ENCODE data around the gene CCDC116. TPM values are rescaled to one million over a fixed set of nuclear protein-coding genes. Genes with fewer than 3 reads are reported as not detected.
"Not testable (repeated sequence)": the region's sequence is repeated elsewhere in the genome, so short reads cannot be mapped to it uniquely, and the experiment has no call there.

The CCDC116 gene
- total RNA-seq, 6 donors from 2014 or later = 0.26 to 4.2 (median 0.97) TPM; not detected in 2

- 83 to 90% methylated on average over 9 to 15 of the region's 15 CpGs for WGBS, 2 donors
Observed at GRCh38 chr22:21635771-21636510, 3.4 kb downstream of the CCDC116 start.

GRCh38 chr22:21636629-21637218 lies 4.2 kb downstream of the CCDC116 start:
- no peaks in the 10 kb centered on the region for H3K36me3 ChIP-seq
- WGBS, 2 donors = 92 to 93% methylated on average over 17 of the region's 17 CpGs
- H3K4me3 ChIP-seq = no peak overlapping the region
- TF ChIP-seq POLR2AphosphoS5 (IDR thresholded peaks at IDR 0.05) = no peak
- no peak for TF ChIP-seq EP300 (IDR thresholded peaks at IDR 0.05)
- no peak for TF ChIP-seq POLR2A (IDR thresholded peaks at IDR 0.05)
- TF ChIP-seq CTCF (IDR thresholded peaks at IDR 0.05) = no peak
- no peak overlapping the region for H3K27ac ChIP-seq
- DNase-seq (no peak), ATAC-seq (ENCODE audit: low FRiP score in 2 of 2) (no peak)
- H3K4me1 ChIP-seq = peaks cover 6 to 9% (median 7%) of the 10 kb centered on the region in 4 donors
- no peaks in the 10 kb centered on the region for H3K9me3 ChIP-seq
- no peaks in the 10 kb centered on the region for H3K27me3 ChIP-seq

More at GRCh38 chr22:21635771-21636510, 3.4 kb downstream of the CCDC116 start:
- no peaks in the 10 kb centered on the region for H3K9me3 ChIP-seq
- H3K27me3 ChIP-seq = no peaks in the 10 kb centered on the region
- ATAC-seq (ENCODE audit: low FRiP score in 2 of 2) = no peak
- H3K27ac ChIP-seq = no peak overlapping the region
- no peaks in the 10 kb centered on the region for H3K36me3 ChIP-seq
- TF ChIP-seq EP300 (IDR thresholded peaks at IDR 0.05) (no peak), POLR2AphosphoS5 (IDR thresholded peaks at IDR 0.05) (no peak), POLR2A (IDR thresholded peaks at IDR 0.05) (no peak), CTCF (IDR thresholded peaks at IDR 0.05) (no peak)
- peaks cover 0 to 2% (median under 1%) of the 10 kb centered on the region in 4 donors for H3K4me1 ChIP-seq
- no peak overlapping the region for H3K4me3 ChIP-seq
- DNase-seq = no peak

GRCh38 chr22:21637450-21637849 lies 4.9 kb downstream of the CCDC116 start:
- not testable (repeated sequence) for DNase-seq; H3K9me3 ChIP-seq; H3K27ac ChIP-seq; H3K4me3 ChIP-seq; ATAC-seq (ENCODE audit: low FRiP score in 2 of 2); H3K27me3 ChIP-seq; H3K36me3 ChIP-seq
- peaks cover 6 to 12% (median 7%) of the 10 kb centered on the region in 4 donors for H3K4me1 ChIP-seq
- WGBS, 2 donors = 94 to 98% methylated on average over 2 of the region's 2 CpGs

GRCh38 chr22:21639359-21639758 lies 6.8 kb downstream of the CCDC116 start:
- H3K4me3 ChIP-seq = no peak overlapping the region
- no peak for TF ChIP-seq EP300 (IDR thresholded peaks at IDR 0.05)
- TF ChIP-seq POLR2A (IDR thresholded peaks at IDR 0.05) = no peak
- TF ChIP-seq CTCF (IDR thresholded peaks at IDR 0.05) = no peak
- no peak for TF ChIP-seq POLR2AphosphoS5 (IDR thresholded peaks at IDR 0.05)
- peaks cover 16 to 27% (median 20%) of the 10 kb centered on the region in 4 donors for H3K4me1 ChIP-seq
- ATAC-seq (ENCODE audit: low FRiP score in 2 of 2) (no peak), DNase-seq (no peak)
- no peaks in the 10 kb centered on the region for H3K9me3 ChIP-seq
- H3K27me3 ChIP-seq = no peaks in the 10 kb centered on the region
- 83 to 93% methylated on average over 3 to 4 of the region's 4 CpGs for WGBS, 2 donors
- no peak overlapping the region for H3K27ac ChIP-seq
- H3K36me3 ChIP-seq = peaks cover 0 to 7% (median 0%) of the 10 kb centered on the region in 4 donors

GRCh38 chr22:21640810-21641209 lies 8.2 kb downstream of the CCDC116 start:
- Histone ChIP-seq H3K4me3 (no peak overlapping the region), H3K4me1 (peaks cover 16 to 27% (median 20%) of the 10 kb centered on the region in 4 donors), H3K9me3 (no peaks in the 10 kb centered on the region), H3K27me3 (no peaks in the 10 kb centered on the region), H3K27ac (peak overlapping the region in 1 of 4 donors; percentile 52), H3K36me3 (peaks cover 0 to 16% (median 4%) of the 10 kb centered on the region in 4 donors)
- no peak for ATAC-seq (ENCODE audit: low FRiP score in 2 of 2)
- TF ChIP-seq POLR2A (IDR thresholded peaks at IDR 0.05) (no peak), POLR2AphosphoS5 (IDR thresholded peaks at IDR 0.05) (no peak)
- no peak for DNase-seq
- WGBS, 2 donors = 81% methylated on average over 5 of the region's 5 CpGs

All from upper lobe of left lung (tissue), 6 donors.